ENCODE data around the gene JAM3. TPM values are rescaled to one million over a fixed set of nuclear protein-coding genes. Genes with fewer than 3 reads are reported as not detected.

JAM3 gene
- total and polyA plus RNA-seq, 2 of the 13 experiments (the other 11 are each of a cell fraction or from before 2014, with no cell fraction given): 0.98 to 2.8 TPM

DNA sequence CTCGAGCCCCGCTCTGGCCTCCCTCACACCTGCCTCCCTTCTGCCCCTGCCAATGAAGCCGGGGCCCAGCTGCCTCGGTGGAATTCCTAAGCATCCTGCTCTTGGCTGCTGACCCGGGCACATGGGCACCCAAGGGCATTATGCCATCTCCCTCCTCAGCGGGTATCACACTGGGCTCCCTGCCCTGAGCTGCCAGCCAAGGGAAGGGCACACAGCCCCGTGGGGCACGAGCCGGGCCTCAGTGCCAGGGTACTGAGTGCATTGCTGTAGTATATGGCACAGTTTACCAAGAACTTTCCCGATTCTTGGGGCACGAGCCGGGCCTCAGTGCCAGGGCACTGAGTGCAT is 43.8 kb upstream of the JAM3 start:
- Histone ChIP-seq H2AFZ (ENCODE audit: low read length) (no peak overlapping the region), H3K27ac (ENCODE audit: extremely low read length, insufficient read depth, low read length) (no peak overlapping the region), H3K36me3 (replicated peaks in 1 of 2; ENCODE audit: control insufficient read depth in 1 of 2, insufficient read depth in 2 of 2, low read length in 2 of 2) (no peaks in the 10 kb centered on the region), H3K9ac (ENCODE audit: insufficient read depth, low read depth, low read length) (no peak overlapping the region), H3K9me3 (ENCODE audit: low read length) (no peaks in the 10 kb centered on the region), H3K27me3 (ENCODE audit: control insufficient read depth in 1 of 2, insufficient read depth in 2 of 2, low read length in 2 of 2) (peaks cover 6 to 65% of the 10 kb centered on the region in 2 experiments; a peak in 4 of 5 replicates), H4K20me1 (ENCODE audit: insufficient read depth, low read length) (no peaks in the 10 kb centered on the region), H3K4me1 (ENCODE audit: insufficient read depth, low read length) (no peaks in the 10 kb centered on the region), H3K4me2 (ENCODE audit: low read depth, low read length) (no peak overlapping the region), H3K79me2 (ENCODE audit: insufficient read depth, low read length) (no peaks in the 10 kb centered on the region), H3K4me3 (replicated peaks in 1 of 3; ENCODE audit: insufficient read depth in 1 of 3, low read depth in 2 of 3, low read length in 3 of 3) (no peak overlapping the region)
- in situ Hi-C loops (cut with HindIII; ENCODE audit: extremely low pct_ligation_motif_present, low pct_unique_long_range_greater_than_20kb): no loop called here
- DNase-seq (ENCODE audit: low spot score) (no peak), ATAC-seq (no peak), FAIRE-seq (no peak)
- intact Hi-C loops (cut with micrococcal nuclease; ENCODE audit: unreplicated experiment): no loop called here
- WGBS (ENCODE audit: low lambda C conversion rate): 1% methylated on average over 9 of the region's 12 CpGs
- CTCF ChIA-PET (ENCODE audit: low intra/inter-chr PET ratio, low total read pairs): no interaction called here
- BruUV-seq (replicated peaks): no TSS peak
- POLR2A ChIA-PET: no interaction called here
- TF ChIP-seq ZKSCAN5 (CRISPR knock-in tag; IDR thresholded peaks at IDR 0.05) (no peak), MBNL3 (CRISPR knock-in tag; conservative IDR thresholded peaks at IDR 0.05) (no peak), DPF2 (CRISPR knock-in tag; IDR thresholded peaks at IDR 0.05; ENCODE audit: borderline replicate concordance, low read depth) (no peak)

DNA sequence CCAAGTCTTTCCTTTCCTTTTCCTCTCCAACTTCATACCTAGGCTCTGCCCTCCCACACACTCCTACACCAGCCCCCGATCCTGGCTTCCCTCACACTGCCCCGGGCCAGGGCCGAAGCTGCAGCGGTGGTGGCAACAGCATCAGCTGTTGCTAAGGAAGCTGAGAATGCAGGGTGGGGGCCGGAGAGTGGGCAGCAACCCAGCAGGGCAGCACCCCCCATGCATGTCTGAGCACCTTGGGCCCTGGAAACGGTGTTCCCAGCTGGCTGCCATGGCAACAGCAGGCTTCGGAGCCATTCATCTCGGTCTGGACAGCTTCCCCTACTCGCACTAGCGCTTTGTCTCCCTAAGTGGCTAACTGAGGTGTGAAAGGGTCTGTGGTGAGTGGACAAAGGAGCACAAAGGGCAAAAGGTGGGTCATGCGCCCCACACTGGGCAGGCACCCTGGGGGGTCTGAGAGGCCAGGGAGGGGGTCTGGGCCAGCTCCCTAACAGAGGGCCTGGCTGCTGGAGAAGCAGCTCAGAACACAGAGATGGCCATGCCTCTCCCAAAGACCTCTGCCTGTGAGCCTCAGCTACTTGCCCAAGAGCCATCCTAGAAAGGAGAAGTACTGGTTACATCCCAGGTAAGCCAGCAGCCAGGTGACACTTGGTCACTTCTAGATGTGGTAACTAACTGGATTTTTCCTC is 42.1 kb upstream of the JAM3 start:
- H3K4me1 ChIP-seq (ENCODE audit: insufficient read depth, low read length): no peaks in the 10 kb centered on the region
- ChIA-PET CTCF (ENCODE audit: low intra/inter-chr PET ratio, low total read pairs) (no interaction called here), POLR2A (no interaction called here)
- H3K4me2 ChIP-seq (ENCODE audit: low read depth, low read length): no peak overlapping the region
- H3K27me3 ChIP-seq (ENCODE audit: control insufficient read depth in 1 of 2, insufficient read depth in 2 of 2, low read length in 2 of 2): peaks cover 7 to 63% of the 10 kb centered on the region in 2 experiments; a peak in 4 of 5 replicates
- H3K36me3 ChIP-seq (replicated peaks in 1 of 2; ENCODE audit: control insufficient read depth in 1 of 2, insufficient read depth in 2 of 2, low read length in 2 of 2): no peaks in the 10 kb centered on the region
- in situ Hi-C loops (cut with HindIII; ENCODE audit: extremely low pct_ligation_motif_present, low pct_unique_long_range_greater_than_20kb): no loop called here
- FAIRE-seq: no peak
- intact Hi-C loops (cut with micrococcal nuclease; ENCODE audit: unreplicated experiment): no loop called here
- no TSS peak for BruUV-seq (replicated peaks)
- ATAC-seq: no peak
- TF ChIP-seq MAFF (IDR thresholded peaks at IDR 0.05; ENCODE audit: low read depth, low read length) (no peak), HNRNPUL1 (IDR thresholded peaks at IDR 0.05; ENCODE audit: low read depth, low read length) (no peak), RFX5 (IDR thresholded peaks at IDR 0.05; ENCODE audit: low read depth, low read length) (peak; percentile 47; the same call in 1 of the 2 replicates)
- TF ChIP-seq, protein P1, sequence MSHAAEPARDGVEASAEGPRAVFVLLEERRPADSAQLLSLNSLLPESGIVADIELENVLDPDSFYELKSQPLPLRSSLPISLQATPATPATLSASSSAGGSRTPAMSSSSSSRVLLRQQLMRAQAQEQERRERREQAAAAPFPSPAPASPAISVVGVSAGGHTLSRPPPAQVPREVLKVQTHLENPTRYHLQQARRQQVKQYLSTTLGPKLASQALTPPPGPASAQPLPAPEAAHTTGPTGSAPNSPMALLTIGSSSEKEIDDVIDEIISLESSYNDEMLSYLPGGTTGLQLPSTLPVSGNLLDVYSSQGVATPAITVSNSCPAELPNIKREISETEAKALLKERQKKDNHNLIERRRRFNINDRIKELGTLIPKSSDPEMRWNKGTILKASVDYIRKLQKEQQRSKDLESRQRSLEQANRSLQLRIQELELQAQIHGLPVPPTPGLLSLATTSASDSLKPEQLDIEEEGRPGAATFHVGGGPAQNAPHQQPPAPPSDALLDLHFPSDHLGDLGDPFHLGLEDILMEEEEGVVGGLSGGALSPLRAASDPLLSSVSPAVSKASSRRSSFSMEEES (CRISPR knock-in tag; IDR thresholded peaks at IDR 0.05): no peak
- H2AFZ ChIP-seq (ENCODE audit: low read length): no peak overlapping the region
- no peak overlapping the region for H3K9ac ChIP-seq (ENCODE audit: insufficient read depth, low read depth, low read length)
- H3K27ac ChIP-seq (ENCODE audit: extremely low read length, insufficient read depth, low read length): no peak overlapping the region
- H3K4me3 ChIP-seq (replicated peaks in 1 of 3; ENCODE audit: insufficient read depth in 1 of 3, low read depth in 2 of 3, low read length in 3 of 3): no peak overlapping the region
- no peaks in the 10 kb centered on the region for H3K79me2 ChIP-seq (ENCODE audit: insufficient read depth, low read length)
- no peaks in the 10 kb centered on the region for H4K20me1 ChIP-seq (ENCODE audit: insufficient read depth, low read length)
- no peaks in the 10 kb centered on the region for H3K9me3 ChIP-seq (ENCODE audit: low read length)
- DNase-seq (ENCODE audit: low spot score): no peak
- WGBS (ENCODE audit: low lambda C conversion rate): 21% methylated on average over 11 of the region's 11 CpGs
